Aorta (tissue), 5 donors: ENCODE data around the gene ZBTB18. TPM values are rescaled to one million over a fixed set of nuclear protein-coding genes. Genes with fewer than 3 reads are reported as not detected.

Experiments
- ATAC-seq: fragments of 200-7000 bp; cut with Tn5 transposase; one replicate; pipeline ENCODE4 v1.9.1; 2022; ENCODE audit warnings: moderate library complexity; ENCODE audit not compliant: low FRiP score
- DNase-seq, 2 donors: peaks; one replicate each; pipeline ENCODE4 v3.0.0-alpha.2; 2020
- H3K27ac ChIP-seq, 2 donors: one replicate each; pipeline ENCODE4 v1.5.1; 2013; ENCODE audit warnings: low read length in 2 of 2, mild to moderate bottlenecking in 2 of 2, moderate library complexity in 2 of 2, control low read depth in 1 of 2, inconsistent platforms in 1 of 2, low read depth in 1 of 2
- H3K27me3 ChIP-seq, 2 donors: one replicate each; pipeline ENCODE4 v1.6.1; 2013; ENCODE audit warnings: control low read depth in 1 of 2, low read length in 1 of 2, mild to moderate bottlenecking in 1 of 2, moderate library complexity in 1 of 2; ENCODE audit not compliant: insufficient read depth in 2 of 2, control insufficient read depth in 1 of 2
- H3K36me3 ChIP-seq, 2 donors: one replicate each; pipeline ENCODE4 v1.6.1; 2013; ENCODE audit warnings: control low read depth in 1 of 2, low read length in 1 of 2, mild to moderate bottlenecking in 1 of 2; ENCODE audit not compliant: insufficient read depth in 2 of 2, control insufficient read depth in 1 of 2
- H3K4me1 ChIP-seq, 2 donors: one replicate each; pipeline ENCODE4 v1.6.1; 2013; ENCODE audit warnings: low read length in 2 of 2, control low read depth in 1 of 2, mild to moderate bottlenecking in 1 of 2, moderate library complexity in 1 of 2; ENCODE audit not compliant: insufficient read depth in 2 of 2, control insufficient read depth in 1 of 2
- H3K4me3 ChIP-seq, 2 donors: one replicate each; pipeline ENCODE4 v1.5.1; 2013; ENCODE audit warnings: low read length in 2 of 2, control low read depth in 1 of 2, mild to moderate bottlenecking in 1 of 2
- H3K9me3 ChIP-seq: one replicate; pipeline ENCODE4 v1.6.1; 2013; ENCODE audit warnings: mild to moderate bottlenecking, low read length; ENCODE audit not compliant: control insufficient read depth
- WGBS, 2 donors: extraction: QIAGEN DNeasy Blood & Tissue Kit; methylation state at CpG; one replicate each; pipeline ENCODE4 v1.1.7; 2013; 5-methylcytosine and 5-hydroxymethylcytosine counted together
- intact Hi-C, 2 donors: fragments of 100-400 bp; cut with DNase I; formaldehyde crosslinking; loops; one replicate each; pipeline versions ENCODE4 v1.14.2 to v1.15.0; 2022
- polyA plus RNA-seq, 2 donors: library from polyadenylated mRNA; stranded (reverse); fragments of 200-250 nt; gene quantifications; one replicate each; pipeline ENCODE4 v1.2.3, GENCODE V29; 2013
- total RNA-seq, 2 donors: library from RNA; stranded (reverse); fragmentation: NEBNext Ultra II Directional; extraction: Animal tissue kit (Norgen Biotek cat#: 25700); gene quantifications; one replicate each; pipeline ENCODE4 v1.2.1, GENCODE V29; 2021
- donor health status: healthy with polysubstance abuse.
- donor health status: Bipolar disorder and iron deficiency.
- donor health status: DM: no; HTN: no; CAD: no.
- donor health status: DM: no; HTN: no; CAD: no.
- donor health status: DM: yes; HTN: yes; CAD: no.

Gene ZBTB18
- total and polyA plus RNA-seq, 4 donors: 4.3 to 13.2 (median 7.6) TPM

DNA sequence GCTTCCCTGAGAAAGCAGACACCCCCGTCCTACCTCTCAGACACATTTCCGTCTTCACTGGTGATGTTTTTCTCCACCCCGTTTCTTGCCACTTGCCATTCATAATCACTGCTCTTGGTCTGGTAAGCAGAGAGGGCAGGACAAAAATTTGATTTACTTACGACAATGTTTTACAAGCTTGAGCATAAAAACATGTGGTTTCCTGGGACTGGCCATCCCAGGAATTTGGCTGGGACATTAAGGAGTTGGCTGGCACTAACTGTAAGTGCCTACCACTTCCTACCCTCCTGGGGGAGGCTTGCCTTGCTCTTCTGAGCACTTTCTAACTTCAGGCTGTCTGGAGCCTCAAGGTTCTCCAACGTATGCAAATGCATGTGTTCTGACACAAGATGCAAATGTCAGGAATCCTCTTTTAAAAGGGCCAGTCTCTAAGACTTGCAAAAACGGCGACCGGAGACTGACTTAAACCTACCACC lies 24.2 kb downstream of the ZBTB18 start:
- H3K4me3 ChIP-seq: no peak overlapping the region
- no peaks in the 10 kb centered on the region for H3K27me3 ChIP-seq
- DNase-seq: no peak
- H3K27ac ChIP-seq: no peak overlapping the region
- ATAC-seq: no peak
- H3K36me3 ChIP-seq: no peaks in the 10 kb centered on the region
- H3K9me3 ChIP-seq: no peaks in the 10 kb centered on the region
- no peaks in the 10 kb centered on the region for H3K4me1 ChIP-seq
- 10 to 14% methylated on average over 8 of the region's 8 CpGs for WGBS, 2 donors
- intact Hi-C loops: no loop called here

DNA sequence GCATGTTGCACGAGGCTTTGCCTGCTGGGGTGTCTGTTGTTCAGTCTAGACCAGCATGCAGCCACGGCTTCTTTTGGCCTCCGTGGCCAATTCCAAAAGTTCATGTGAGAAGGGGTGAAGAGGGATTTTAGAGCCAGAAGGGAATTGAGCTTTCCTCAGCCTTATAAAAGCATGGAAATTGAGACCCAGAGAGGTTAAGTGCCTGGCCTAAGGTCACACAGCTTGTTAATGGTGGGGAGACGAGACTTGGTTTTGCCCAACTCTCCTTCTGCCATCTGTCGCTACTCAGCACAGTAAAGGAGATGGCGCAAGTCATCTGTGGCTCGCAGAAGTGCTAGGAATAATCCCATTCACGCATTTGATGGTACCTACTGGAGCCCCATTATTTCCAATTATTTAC lies 25.7 kb downstream of the ZBTB18 start:
- 93 to 97% methylated on average over 8 of the region's 8 CpGs for WGBS, 2 donors
- ATAC-seq: no peak
- Histone ChIP-seq H3K4me1 (no peaks in the 10 kb centered on the region), H3K27ac (no peak overlapping the region), H3K36me3 (no peaks in the 10 kb centered on the region), H3K9me3 (no peaks in the 10 kb centered on the region), H3K27me3 (no peaks in the 10 kb centered on the region), H3K4me3 (no peak overlapping the region)
- intact Hi-C loops: no loop called here
- DNase-seq: no peak

DNA sequence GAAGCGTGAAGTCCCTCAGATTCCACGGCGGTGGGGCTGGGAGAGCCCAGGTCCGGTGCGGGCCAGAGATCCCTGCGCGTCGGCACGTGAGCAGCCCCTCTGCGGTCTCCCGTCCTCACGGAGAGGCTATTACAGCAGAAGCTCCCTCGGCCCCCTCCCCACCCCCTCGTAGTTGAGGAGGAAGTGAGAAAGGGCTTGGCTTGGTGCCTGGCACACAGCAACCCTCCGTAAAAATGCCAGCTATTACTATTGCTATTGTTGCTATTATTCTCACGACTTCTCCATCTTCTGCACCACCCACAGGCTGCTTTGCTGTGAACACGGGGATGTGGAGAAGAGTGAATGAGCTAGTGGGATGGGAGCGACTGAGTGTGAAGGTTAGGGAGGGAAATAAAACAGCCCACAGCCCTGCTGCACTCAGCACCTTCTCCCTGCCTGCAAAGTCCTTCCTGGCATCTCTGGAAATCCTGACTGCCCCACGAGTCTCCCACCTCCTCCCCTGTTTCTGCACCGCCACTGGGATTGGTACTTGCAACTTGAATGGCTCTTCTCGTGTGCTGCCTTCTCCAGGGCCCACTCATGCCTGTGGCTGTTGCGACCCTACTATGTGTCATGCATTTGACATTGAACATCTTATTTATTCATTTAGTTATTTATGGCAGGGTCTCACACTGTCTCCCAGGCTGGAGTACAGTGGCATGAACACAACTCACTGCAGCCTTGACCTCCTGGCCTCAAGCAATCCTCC lies 26.6 kb downstream of the ZBTB18 start:
- DNase-seq (no peak), ATAC-seq (no peak)
- H3K9me3 ChIP-seq: no peaks in the 10 kb centered on the region
- H3K4me3 ChIP-seq: no peak overlapping the region
- intact Hi-C loops: no loop called here
- no peaks in the 10 kb centered on the region for H3K27me3 ChIP-seq
- H3K27ac ChIP-seq: no peak overlapping the region
- WGBS, 2 donors: 41 to 51% methylated on average over 22 of the region's 22 CpGs
- no peaks in the 10 kb centered on the region for H3K4me1 ChIP-seq
- no peaks in the 10 kb centered on the region for H3K36me3 ChIP-seq

DNA sequence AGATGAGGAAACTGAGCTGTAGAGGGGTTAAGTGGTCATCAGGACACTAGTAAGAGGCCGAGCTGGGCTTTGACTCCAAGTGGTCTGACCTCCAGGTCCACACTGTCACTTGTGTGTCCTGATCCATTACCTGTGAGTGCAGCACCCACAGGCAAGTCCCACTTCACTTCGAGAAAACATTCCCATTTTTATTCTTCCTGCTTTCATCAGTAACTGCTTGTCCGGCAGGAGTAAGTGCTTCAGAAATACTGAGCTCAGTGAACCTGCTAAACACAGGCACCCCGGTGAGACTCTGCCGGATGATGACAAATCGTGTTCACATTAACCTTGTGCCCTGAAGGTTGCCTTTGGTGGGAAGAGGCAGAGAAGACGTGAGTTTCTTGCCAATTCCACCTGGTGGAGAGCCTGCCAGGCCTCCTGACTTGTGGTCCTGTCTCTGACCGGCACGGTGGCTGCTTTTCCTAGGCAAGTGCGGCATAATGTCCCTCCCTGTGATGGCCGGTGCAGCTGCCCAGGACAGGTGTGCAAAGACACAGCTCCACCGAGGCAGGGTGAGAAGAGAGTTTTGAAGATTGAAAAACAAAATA lies 29.4 kb downstream of the ZBTB18 start:
- intact Hi-C loops: no loop called here
- DNase-seq (no peak), ATAC-seq (no peak)
- no peaks in the 10 kb centered on the region for H3K36me3 ChIP-seq
- no peak overlapping the region for H3K4me3 ChIP-seq
- WGBS, 2 donors: 79 to 81% methylated on average over 12 of the region's 12 CpGs
- H3K27me3 ChIP-seq: no peaks in the 10 kb centered on the region
- H3K27ac ChIP-seq: no peak overlapping the region
- no peaks in the 10 kb centered on the region for H3K9me3 ChIP-seq
- H3K4me1 ChIP-seq: no peaks in the 10 kb centered on the region

DNA sequence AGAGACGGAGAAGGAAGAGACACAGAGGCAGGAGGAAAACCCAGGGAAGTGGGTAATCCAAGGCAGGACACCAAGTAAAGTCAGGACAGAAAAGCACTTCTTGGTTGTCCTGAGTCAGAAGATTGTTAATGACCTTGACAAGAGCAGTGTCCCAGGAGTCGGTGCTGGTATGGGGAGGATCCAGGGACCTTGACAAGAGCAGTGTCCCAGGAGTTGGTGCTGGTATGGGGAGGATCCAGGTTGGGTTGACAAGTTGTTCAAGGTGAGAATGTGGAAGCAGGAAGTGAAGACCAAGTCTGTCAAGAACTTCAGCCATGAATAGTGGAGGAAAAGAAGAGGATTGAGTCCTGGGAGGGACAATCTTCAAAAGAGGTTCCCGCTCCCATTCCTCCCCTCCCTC lies 31.9 kb downstream of the ZBTB18 start:
- WGBS, 2 donors: 93% methylated on average over 3 of the region's 3 CpGs
- intact Hi-C loops: no loop called here

DNA sequence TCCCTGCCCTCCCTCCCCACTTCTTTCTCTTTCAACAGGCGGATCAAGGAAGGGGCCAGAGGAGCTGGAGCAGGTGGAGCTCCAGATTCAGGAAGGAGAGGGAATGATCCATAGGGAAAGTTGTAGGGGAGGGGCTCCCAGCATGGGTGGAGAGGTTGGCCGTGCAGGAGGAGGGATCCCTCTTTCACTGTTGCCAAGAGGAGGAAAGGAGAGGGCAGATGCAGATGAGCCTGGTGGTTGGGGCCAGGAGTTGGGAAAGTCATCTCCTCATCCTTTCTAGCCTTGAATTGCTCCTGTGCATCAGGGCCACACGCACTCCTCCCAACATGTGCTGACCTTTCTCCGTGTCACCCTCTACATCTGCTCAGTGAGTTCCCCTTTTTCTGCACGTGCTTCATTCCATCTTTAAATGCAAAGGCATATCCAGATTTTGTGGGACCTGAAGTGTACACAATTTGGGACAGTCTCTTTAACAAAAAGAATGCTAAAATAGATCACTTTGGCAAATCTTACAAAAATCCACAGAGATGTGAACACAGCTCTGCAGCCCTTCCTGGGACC lies 32.4 kb downstream of the ZBTB18 start:
- intact Hi-C loops: no loop called here
- Histone ChIP-seq H3K9me3 (peaks cover 4% of the 10 kb centered on the region), H3K4me1 (no peaks in the 10 kb centered on the region), H3K27me3 (no peaks in the 10 kb centered on the region), H3K36me3 (no peaks in the 10 kb centered on the region), H3K4me3 (no peak overlapping the region), H3K27ac (no peak overlapping the region)
- WGBS, 2 donors: 53 to 67% methylated on average over 5 of the region's 5 CpGs
- no peak for ATAC-seq
- no peak for DNase-seq

More for the DNA sequence above, 31.9 kb downstream of the ZBTB18 start:
- Histone ChIP-seq H3K27me3 (no peaks in the 10 kb centered on the region), H3K9me3 (peaks cover 4% of the 10 kb centered on the region), H3K4me1 (no peaks in the 10 kb centered on the region), H3K27ac (no peak overlapping the region), H3K36me3 (no peaks in the 10 kb centered on the region), H3K4me3 (no peak overlapping the region)
- DNase-seq: no peak
- no peak for ATAC-seq

DNA sequence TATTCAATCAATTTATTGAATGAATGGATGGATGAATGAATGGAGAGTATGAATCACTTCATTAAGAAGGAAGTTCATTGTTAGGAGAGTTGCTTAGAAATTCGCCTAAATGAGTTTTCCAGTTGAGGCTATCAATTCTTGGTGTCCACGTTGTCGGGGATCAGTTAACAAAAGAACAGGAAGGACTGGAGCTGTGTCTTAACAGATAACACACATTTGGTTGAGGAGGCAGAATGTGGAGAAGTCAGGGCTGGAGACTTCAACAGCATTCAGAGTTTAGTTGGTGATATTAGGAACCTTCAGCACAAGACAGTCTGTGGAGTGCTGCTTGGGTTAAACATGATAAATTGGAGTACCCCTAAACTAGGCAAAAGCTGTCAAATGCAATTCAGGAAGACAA lies 33.7 kb downstream of the ZBTB18 start:
- WGBS, 2 donors: 40 to 52% methylated on average over 3 of the region's 3 CpGs

DNA sequence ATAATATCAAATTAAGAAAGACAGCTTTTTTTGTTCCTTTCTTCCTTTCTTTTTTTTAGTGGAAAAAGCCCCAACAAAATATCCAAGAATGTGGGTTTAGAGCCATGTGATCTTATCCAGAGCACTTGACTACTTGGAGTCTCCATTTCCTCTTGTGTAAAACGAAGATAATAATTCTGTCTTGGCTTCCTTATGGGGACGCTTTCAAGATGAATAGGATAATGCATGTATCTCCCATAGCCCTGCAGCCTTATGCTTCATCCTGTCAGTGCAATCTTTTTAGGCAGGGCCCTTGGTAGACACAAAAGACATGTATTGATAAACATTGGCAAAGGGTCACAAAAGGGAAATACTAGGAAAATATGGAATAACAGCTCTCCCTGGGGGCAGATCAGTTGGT lies 34.8 kb downstream of the ZBTB18 start:
- no peak overlapping the region for H3K27ac ChIP-seq
- no peak overlapping the region for H3K4me3 ChIP-seq
- WGBS, 2 donors: 93 to 95% methylated on average over 2 of the region's 2 CpGs
- peaks cover 5% of the 10 kb centered on the region for H3K9me3 ChIP-seq
- DNase-seq: no peak
- ATAC-seq: no peak
- no peaks in the 10 kb centered on the region for H3K36me3 ChIP-seq
- H3K4me1 ChIP-seq: no peaks in the 10 kb centered on the region
- intact Hi-C loops: no loop called here
- H3K27me3 ChIP-seq: peaks cover 0 to 1% of the 10 kb centered on the region in 2 donors

More for the DNA sequence above, 33.7 kb downstream of the ZBTB18 start:
- no peak overlapping the region for H3K27ac ChIP-seq
- H3K27me3 ChIP-seq: no peaks in the 10 kb centered on the region
- no peaks in the 10 kb centered on the region for H3K4me1 ChIP-seq
- H3K4me3 ChIP-seq: no peak overlapping the region
- H3K36me3 ChIP-seq: no peaks in the 10 kb centered on the region
- DNase-seq: no peak
- no peak for ATAC-seq
- H3K9me3 ChIP-seq: peaks cover 5% of the 10 kb centered on the region
- intact Hi-C loops: no loop called here
